Measurements from ENCODE around the gene MYLK4.

The MYLK4 gene

DNA sequence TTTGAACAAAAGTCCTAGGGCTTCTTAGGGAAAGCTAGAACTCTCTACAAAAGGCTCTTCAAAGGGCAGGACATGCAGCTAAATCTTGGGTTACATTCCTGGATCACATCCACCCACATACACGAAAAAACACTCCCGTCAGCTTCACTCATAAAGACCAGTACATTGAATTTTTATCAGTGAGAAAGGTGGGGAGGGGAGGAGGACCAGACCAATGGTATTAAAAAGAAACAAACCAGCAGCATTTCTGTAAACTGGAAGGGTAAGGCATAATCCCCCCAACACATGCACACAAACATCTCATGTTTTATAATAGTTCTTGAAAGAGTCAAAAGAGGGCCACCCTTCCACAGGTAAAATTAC lies 31.6 kb downstream of the MYLK4 start:
- Histone ChIP-seq H2BK12ac (ENCODE audit: low read length) (no peak overlapping the region), H2AFZ (ENCODE audit: insufficient read depth, low read length, poor library complexity) (no peak overlapping the region), H4K12ac (ENCODE audit: low read depth, low read length) (no peak overlapping the region), H4K8ac (ENCODE audit: low read depth, low read length) (no peak overlapping the region), H3K9me3 (ENCODE audit: insufficient read depth, low read depth, low read length) (no peaks in the 10 kb centered on the region), H3K18ac (ENCODE audit: low read length) (no peak overlapping the region), H2BK120ac (ENCODE audit: insufficient read depth, low read length, poor library complexity) (no peak overlapping the region), H3K4me1 (ENCODE audit: control insufficient read depth in 1 of 2, insufficient read depth in 2 of 2, low read length in 2 of 2) (no peaks in the 10 kb centered on the region), H3K79me2 (ENCODE audit: control insufficient read depth, insufficient read depth, low read length, poor library complexity) (no peaks in the 10 kb centered on the region), H3K4me2 (ENCODE audit: low read length) (no peak overlapping the region), H2AK5ac (ENCODE audit: low read length) (no peak overlapping the region), H3K23ac (ENCODE audit: low read length) (no peak overlapping the region), H3K4ac (ENCODE audit: low read depth, low read length) (no peak overlapping the region), H4K91ac (ENCODE audit: low read depth, low read length) (no peak overlapping the region), H2BK5ac (ENCODE audit: low read depth, low read length, poor library complexity) (no peak overlapping the region), H3K27ac (ENCODE audit: low read depth, low read length) (no peak overlapping the region), H3K27me3 (ENCODE audit: insufficient read depth, low read length) (no peaks in the 10 kb centered on the region), H3K79me1 (ENCODE audit: low read length) (no peaks in the 10 kb centered on the region), H3K9ac (ENCODE audit: low read length) (no peak overlapping the region), H3K36me3 (ENCODE audit: control insufficient read depth in 1 of 2, insufficient read depth in 2 of 2, low read length in 2 of 2) (no peaks in the 10 kb centered on the region), H3K4me3 (ENCODE audit: low read depth, low read length) (no peak overlapping the region), H3K14ac (ENCODE audit: low read length) (no peak overlapping the region)
- DNase-seq = no peak
- no CpG with 5 or more reads among the region's 2 CpGs for WGBS (ENCODE audit: extremely low coverage, insufficient coverage, insufficient read length)

DNA sequence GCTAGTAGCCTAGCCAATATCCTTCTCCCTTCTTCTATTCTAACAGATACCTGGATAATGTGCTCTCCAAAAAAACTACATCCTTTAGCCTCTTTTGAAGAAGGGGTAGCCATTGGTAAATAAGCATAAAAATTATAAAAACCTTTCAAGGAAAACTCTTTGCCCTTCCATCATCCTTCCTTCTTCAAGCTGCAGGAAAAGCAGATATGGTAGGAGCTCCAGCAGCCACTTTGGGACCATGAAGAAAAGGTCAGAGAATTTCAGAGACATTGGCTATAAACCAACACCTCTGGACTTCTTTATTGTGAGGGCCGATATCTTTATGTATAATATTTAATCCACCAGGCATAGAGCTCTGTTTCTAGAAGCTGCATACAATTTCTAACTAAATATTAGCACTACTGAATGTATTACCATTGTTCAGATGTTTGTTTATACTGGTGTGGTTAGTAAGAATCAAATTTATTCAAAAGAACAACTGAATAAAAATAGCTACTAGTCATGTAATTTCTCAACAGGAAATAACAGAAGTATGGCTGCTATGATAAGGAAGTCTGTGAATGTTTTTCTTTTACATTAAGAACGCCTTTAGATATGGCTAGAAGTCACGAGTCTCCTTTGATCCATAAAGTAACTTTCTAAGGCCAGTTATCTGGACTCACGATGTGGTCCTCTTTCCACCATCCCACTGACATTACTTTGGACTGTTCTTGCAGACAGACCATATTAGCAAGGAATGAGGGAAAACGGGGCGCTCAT lies 32.2 kb downstream of the MYLK4 start:
- Histone ChIP-seq H3K27ac (ENCODE audit: low read depth, low read length) (no peak overlapping the region), H3K36me3 (ENCODE audit: control insufficient read depth in 1 of 2, insufficient read depth in 2 of 2, low read length in 2 of 2) (no peaks in the 10 kb centered on the region), H3K9ac (ENCODE audit: low read length) (no peak overlapping the region), H3K4me2 (ENCODE audit: low read length) (no peak overlapping the region), H3K14ac (ENCODE audit: low read length) (no peak overlapping the region), H3K23ac (ENCODE audit: low read length) (no peak overlapping the region), H3K27me3 (ENCODE audit: insufficient read depth, low read length) (no peaks in the 10 kb centered on the region), H4K8ac (ENCODE audit: low read depth, low read length) (no peak overlapping the region), H3K79me1 (ENCODE audit: low read length) (no peaks in the 10 kb centered on the region), H3K18ac (ENCODE audit: low read length) (no peak overlapping the region), H2BK120ac (ENCODE audit: insufficient read depth, low read length, poor library complexity) (no peak overlapping the region), H3K4me3 (ENCODE audit: low read depth, low read length) (no peak overlapping the region), H4K12ac (ENCODE audit: low read depth, low read length) (no peak overlapping the region), H2AFZ (ENCODE audit: insufficient read depth, low read length, poor library complexity) (no peak overlapping the region), H3K4me1 (ENCODE audit: control insufficient read depth in 1 of 2, insufficient read depth in 2 of 2, low read length in 2 of 2) (no peaks in the 10 kb centered on the region), H2BK12ac (ENCODE audit: low read length) (no peak overlapping the region), H3K79me2 (ENCODE audit: control insufficient read depth, insufficient read depth, low read length, poor library complexity) (no peaks in the 10 kb centered on the region), H2AK5ac (ENCODE audit: low read length) (no peak overlapping the region), H4K91ac (ENCODE audit: low read depth, low read length) (no peak overlapping the region), H2BK5ac (ENCODE audit: low read depth, low read length, poor library complexity) (no peak overlapping the region), H3K9me3 (ENCODE audit: insufficient read depth, low read depth, low read length) (no peaks in the 10 kb centered on the region), H3K4ac (ENCODE audit: low read depth, low read length) (no peak overlapping the region)
- WGBS (ENCODE audit: extremely low coverage, insufficient coverage, insufficient read length) = no CpG with 5 or more reads among the region's 6 CpGs
- DNase-seq = no peak

DNA sequence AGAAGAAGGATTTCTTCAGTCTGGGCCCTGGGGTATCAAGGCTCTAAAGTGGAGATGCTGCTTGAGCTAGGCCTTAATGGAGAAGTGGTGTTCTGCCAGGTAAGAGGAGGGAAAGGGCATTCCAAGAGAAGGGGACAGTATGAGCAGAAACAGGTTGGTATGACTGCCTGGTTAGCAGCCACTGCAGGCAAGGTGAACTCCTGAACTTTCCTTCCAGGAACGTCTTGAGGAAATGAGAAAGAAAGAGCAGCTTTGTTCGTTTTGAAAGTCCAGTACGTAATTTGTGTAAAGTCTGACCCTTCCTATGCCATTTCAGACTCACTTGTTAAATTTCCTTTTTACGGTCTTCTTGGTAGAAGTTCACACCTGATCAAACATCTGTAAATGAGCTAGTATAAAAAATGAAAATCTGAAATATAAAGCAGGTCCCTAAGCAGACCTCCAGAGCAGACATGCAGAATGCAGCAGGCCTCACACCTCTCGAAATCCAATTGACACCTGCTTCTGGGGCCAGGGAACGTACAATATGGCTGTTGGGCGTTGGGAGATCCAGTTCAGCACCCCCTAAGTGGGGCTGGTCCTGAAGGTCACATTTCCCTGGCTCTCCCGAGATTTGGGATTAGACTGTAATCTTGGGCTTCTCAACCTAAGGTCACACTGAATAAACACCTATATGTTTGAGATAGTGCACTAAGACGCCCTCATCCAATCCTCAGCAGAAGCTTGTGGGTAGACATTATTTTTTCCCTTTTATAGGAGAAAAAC lies 33.6 kb downstream of the MYLK4 start:
- no CpG with 5 or more reads among the region's 9 CpGs for WGBS (ENCODE audit: extremely low coverage, insufficient coverage, insufficient read length)
- no peak overlapping the region for H3K18ac ChIP-seq (ENCODE audit: low read length)
- no peak overlapping the region for H3K4me3 ChIP-seq (ENCODE audit: low read depth, low read length)

DNA sequence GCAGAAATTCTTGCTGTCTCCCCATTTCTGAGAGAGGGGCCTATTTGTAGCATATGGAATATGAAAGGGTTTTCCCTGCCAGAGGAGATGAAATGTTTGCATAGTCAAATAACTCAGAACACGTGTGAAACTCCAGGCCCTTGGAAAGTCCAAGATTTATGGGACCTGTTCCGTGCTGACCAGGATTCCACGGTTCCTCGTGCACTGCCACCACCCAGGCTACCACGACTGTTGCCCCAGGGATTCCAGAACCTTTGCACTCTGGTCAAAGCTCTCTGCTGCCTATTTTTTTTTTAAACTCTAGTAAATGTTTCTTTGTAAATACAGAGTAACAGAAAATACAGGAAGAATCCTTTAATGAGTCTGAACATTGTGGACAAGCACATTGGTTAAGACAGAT lies 35.0 kb downstream of the MYLK4 start:
- H2AFZ ChIP-seq (ENCODE audit: insufficient read depth, low read length, poor library complexity) = no peak overlapping the region
- DNase-seq = no peak
- no peak overlapping the region for H3K4me3 ChIP-seq (ENCODE audit: low read depth, low read length)
- no peak overlapping the region for H3K18ac ChIP-seq (ENCODE audit: low read length)
- no peaks in the 10 kb centered on the region for H3K4me1 ChIP-seq (ENCODE audit: control insufficient read depth in 1 of 2, insufficient read depth in 2 of 2, low read length in 2 of 2)
- H2AK5ac ChIP-seq (ENCODE audit: low read length) = no peak overlapping the region
- H3K79me2 ChIP-seq (ENCODE audit: control insufficient read depth, insufficient read depth, low read length, poor library complexity) = no peaks in the 10 kb centered on the region
- no peak overlapping the region for H3K14ac ChIP-seq (ENCODE audit: low read length)
- H2BK120ac ChIP-seq (ENCODE audit: insufficient read depth, low read length, poor library complexity) = no peak overlapping the region
- H3K23ac ChIP-seq (ENCODE audit: low read length) = no peak overlapping the region
- no peak overlapping the region for H4K91ac ChIP-seq (ENCODE audit: low read depth, low read length)
- no peaks in the 10 kb centered on the region for H3K36me3 ChIP-seq (ENCODE audit: control insufficient read depth in 1 of 2, insufficient read depth in 2 of 2, low read length in 2 of 2)
- no peak overlapping the region for H2BK12ac ChIP-seq (ENCODE audit: low read length)
- no peak overlapping the region for H4K8ac ChIP-seq (ENCODE audit: low read depth, low read length)
- H2BK5ac ChIP-seq (ENCODE audit: low read depth, low read length, poor library complexity) = no peak overlapping the region
- no peak overlapping the region for H3K27ac ChIP-seq (ENCODE audit: low read depth, low read length)
- peaks cover 4% of the 10 kb centered on the region for H3K9me3 ChIP-seq (ENCODE audit: insufficient read depth, low read depth, low read length)
- H3K4me2 ChIP-seq (ENCODE audit: low read length) = no peak overlapping the region
- H3K79me1 ChIP-seq (ENCODE audit: low read length) = no peaks in the 10 kb centered on the region
- H3K27me3 ChIP-seq (ENCODE audit: insufficient read depth, low read length) = no peaks in the 10 kb centered on the region
- no peak overlapping the region for H4K12ac ChIP-seq (ENCODE audit: low read depth, low read length)
- no CpG with 5 or more reads among the region's 5 CpGs for WGBS (ENCODE audit: extremely low coverage, insufficient coverage, insufficient read length)
- H3K4ac ChIP-seq (ENCODE audit: low read depth, low read length) = no peak overlapping the region
- no peak overlapping the region for H3K9ac ChIP-seq (ENCODE audit: low read length)

More for the DNA sequence above, 33.6 kb downstream of the MYLK4 start:
- DNase-seq = no peak
- H3K27me3 ChIP-seq (ENCODE audit: insufficient read depth, low read length) = no peaks in the 10 kb centered on the region
- no peak overlapping the region for H2AK5ac ChIP-seq (ENCODE audit: low read length)
- H3K4me1 ChIP-seq (ENCODE audit: control insufficient read depth in 1 of 2, insufficient read depth in 2 of 2, low read length in 2 of 2) = no peaks in the 10 kb centered on the region
- H3K79me1 ChIP-seq (ENCODE audit: low read length) = no peaks in the 10 kb centered on the region
- H4K91ac ChIP-seq (ENCODE audit: low read depth, low read length) = no peak overlapping the region
- no peak overlapping the region for H4K8ac ChIP-seq (ENCODE audit: low read depth, low read length)
- H3K27ac ChIP-seq (ENCODE audit: low read depth, low read length) = no peak overlapping the region
- H3K23ac ChIP-seq (ENCODE audit: low read length) = no peak overlapping the region
- H2AFZ ChIP-seq (ENCODE audit: insufficient read depth, low read length, poor library complexity) = no peak overlapping the region
- peaks cover under 1% of the 10 kb centered on the region for H3K9me3 ChIP-seq (ENCODE audit: insufficient read depth, low read depth, low read length)
- H2BK12ac ChIP-seq (ENCODE audit: low read length) = no peak overlapping the region
- H3K4me2 ChIP-seq (ENCODE audit: low read length) = no peak overlapping the region
- no peaks in the 10 kb centered on the region for H3K36me3 ChIP-seq (ENCODE audit: control insufficient read depth in 1 of 2, insufficient read depth in 2 of 2, low read length in 2 of 2)
- no peak overlapping the region for H3K14ac ChIP-seq (ENCODE audit: low read length)
- no peak overlapping the region for H4K12ac ChIP-seq (ENCODE audit: low read depth, low read length)
- no peak overlapping the region for H2BK120ac ChIP-seq (ENCODE audit: insufficient read depth, low read length, poor library complexity)
- no peaks in the 10 kb centered on the region for H3K79me2 ChIP-seq (ENCODE audit: control insufficient read depth, insufficient read depth, low read length, poor library complexity)
- H3K9ac ChIP-seq (ENCODE audit: low read length) = no peak overlapping the region
- no peak overlapping the region for H2BK5ac ChIP-seq (ENCODE audit: low read depth, low read length, poor library complexity)
- no peak overlapping the region for H3K4ac ChIP-seq (ENCODE audit: low read depth, low read length)

Measured in trophoblast cell (in vitro differentiated cells and primary cell).